Measurements from ENCODE around the gene PRKG1. TPM values are rescaled to one million over a fixed set of nuclear protein-coding genes. Genes with fewer than 3 reads are reported as not detected.

Gene PRKG1
- total and polyA plus RNA-seq, 2 of the 4 experiments (the other 2 are of a cell fraction): 3.5 to 18.3 TPM

DNA sequence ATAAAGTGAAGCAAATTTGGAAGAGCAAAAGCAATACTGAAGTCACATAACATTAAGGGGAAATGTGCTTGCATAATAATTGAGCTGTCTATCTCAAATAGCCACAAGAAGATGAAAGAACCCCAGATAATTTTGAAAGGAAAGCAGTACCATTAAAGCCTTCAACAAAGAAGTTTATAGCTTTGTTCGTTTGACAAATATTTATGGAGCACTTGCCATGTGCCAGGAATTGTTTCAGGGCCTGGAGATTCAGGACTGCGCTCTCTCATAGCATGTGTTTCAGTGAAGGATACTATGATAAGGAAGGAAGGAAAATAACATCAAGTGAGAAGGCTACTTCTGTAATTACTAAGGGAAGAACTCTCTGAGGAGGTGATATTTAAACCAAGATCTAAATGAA, 837.4 kb downstream of the PRKG1 start:
- Histone ChIP-seq H3K4me2 (ENCODE audit: low read depth, low read length) (no peak overlapping the region), H2BK15ac (ENCODE audit: low read depth, low read length) (no peak overlapping the region), H2BK20ac (ENCODE audit: low read depth, low read length) (no peak overlapping the region), H2AK9ac (replicated peaks; ENCODE audit: low read depth, low read length, poor library complexity) (no peak overlapping the region), H3K9me3 (ENCODE audit: control insufficient read depth, insufficient read depth, low read length) (no peaks in the 10 kb centered on the region), H3K36me3 (ENCODE audit: control insufficient read depth, insufficient read depth, low read length) (no peaks in the 10 kb centered on the region), H4K8ac (ENCODE audit: low read depth in 2 of 2, low read length in 2 of 2) (no peak overlapping the region), H4K91ac (ENCODE audit: insufficient read depth, low read depth, low read length) (no peak overlapping the region), H3K27me3 (ENCODE audit: control insufficient read depth, insufficient read depth, low read length) (no peaks in the 10 kb centered on the region), H3K27ac (ENCODE audit: insufficient read depth, low read length) (no peak overlapping the region), H3K79me1 (ENCODE audit: low read depth in 1 of 2, low read length in 2 of 2) (no peaks in the 10 kb centered on the region), H3K56ac (ENCODE audit: extremely low read depth, insufficient read depth, low read length) (no peak overlapping the region), H3K4me1 (ENCODE audit: control insufficient read depth, insufficient read depth, low read length) (no peaks in the 10 kb centered on the region; the same call in 1 of the 2 replicates), H4K20me1 (ENCODE audit: insufficient read depth, low read length) (no peaks in the 10 kb centered on the region), H2AK5ac (ENCODE audit: low read depth, low read length) (no peak overlapping the region), H3K9me1 (ENCODE audit: insufficient read depth, low read length) (no peaks in the 10 kb centered on the region), H4K5ac (ENCODE audit: low read depth, low read length) (no peak overlapping the region), H3K4me3 (ENCODE audit: insufficient read depth, low read depth, low read length) (no peak overlapping the region), H2BK5ac (ENCODE audit: low read depth, low read length, poor library complexity, severe bottlenecking) (no peak overlapping the region), H2BK120ac (ENCODE audit: low read depth, low read length) (no peak overlapping the region), H3K4ac (ENCODE audit: low read depth, low read length) (no peak overlapping the region), H3K18ac (ENCODE audit: low read depth, low read length) (no peak overlapping the region), H3K14ac (replicated peaks; ENCODE audit: low read depth, low read length) (no peak overlapping the region), H3K9ac (ENCODE audit: low read depth, low read length) (no peak overlapping the region), H2AFZ (replicated peaks; ENCODE audit: low read length, poor library complexity) (no peak overlapping the region), H3K23ac (ENCODE audit: low read depth, low read length) (no peak overlapping the region)
- intact Hi-C loops (cut with micrococcal nuclease) (no loop called here), in situ Hi-C loops (cut with MboI; ENCODE audit: low sequenced_read_pairs) (no loop called here), dilution Hi-C loops (cut with HindIII; ENCODE audit: low sequenced_read_pairs, unreplicated experiment) (no loop called here)
- no peak for TF ChIP-seq CEBPB (IDR thresholded peaks at IDR 0.05; ENCODE audit: low read depth, low read length)
- no peak for TF ChIP-seq BHLHE40 (IDR thresholded peaks at IDR 0.05; ENCODE audit: low read depth, low read length)
- TF ChIP-seq, protein P1, sequence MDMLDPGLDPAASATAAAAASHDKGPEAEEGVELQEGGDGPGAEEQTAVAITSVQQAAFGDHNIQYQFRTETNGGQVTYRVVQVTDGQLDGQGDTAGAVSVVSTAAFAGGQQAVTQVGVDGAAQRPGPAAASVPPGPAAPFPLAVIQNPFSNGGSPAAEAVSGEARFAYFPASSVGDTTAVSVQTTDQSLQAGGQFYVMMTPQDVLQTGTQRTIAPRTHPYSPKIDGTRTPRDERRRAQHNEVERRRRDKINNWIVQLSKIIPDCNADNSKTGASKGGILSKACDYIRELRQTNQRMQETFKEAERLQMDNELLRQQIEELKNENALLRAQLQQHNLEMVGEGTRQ (IDR thresholded peaks at IDR 0.05; ENCODE audit: low read depth, low read length): no peak
- no peak for TF ChIP-seq POLR2A (IDR thresholded peaks at IDR 0.05; ENCODE audit: low read depth, low read length)
- TF ChIP-seq CHD1 (IDR thresholded peaks at IDR 0.05; ENCODE audit: low read depth, low read length): no peak
- no peak for TF ChIP-seq FOS (IDR thresholded peaks at IDR 0.05; ENCODE audit: low read depth, low read length)
- TF ChIP-seq, protein P2, sequence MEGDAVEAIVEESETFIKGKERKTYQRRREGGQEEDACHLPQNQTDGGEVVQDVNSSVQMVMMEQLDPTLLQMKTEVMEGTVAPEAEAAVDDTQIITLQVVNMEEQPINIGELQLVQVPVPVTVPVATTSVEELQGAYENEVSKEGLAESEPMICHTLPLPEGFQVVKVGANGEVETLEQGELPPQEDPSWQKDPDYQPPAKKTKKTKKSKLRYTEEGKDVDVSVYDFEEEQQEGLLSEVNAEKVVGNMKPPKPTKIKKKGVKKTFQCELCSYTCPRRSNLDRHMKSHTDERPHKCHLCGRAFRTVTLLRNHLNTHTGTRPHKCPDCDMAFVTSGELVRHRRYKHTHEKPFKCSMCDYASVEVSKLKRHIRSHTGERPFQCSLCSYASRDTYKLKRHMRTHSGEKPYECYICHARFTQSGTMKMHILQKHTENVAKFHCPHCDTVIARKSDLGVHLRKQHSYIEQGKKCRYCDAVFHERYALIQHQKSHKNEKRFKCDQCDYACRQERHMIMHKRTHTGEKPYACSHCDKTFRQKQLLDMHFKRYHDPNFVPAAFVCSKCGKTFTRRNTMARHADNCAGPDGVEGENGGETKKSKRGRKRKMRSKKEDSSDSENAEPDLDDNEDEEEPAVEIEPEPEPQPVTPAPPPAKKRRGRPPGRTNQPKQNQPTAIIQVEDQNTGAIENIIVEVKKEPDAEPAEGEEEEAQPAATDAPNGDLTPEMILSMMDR (conservative IDR thresholded peaks at IDR 0.05; ENCODE audit: low read depth, low read length): no peak
- no peak for TF ChIP-seq RAD21 (IDR thresholded peaks at IDR 0.05; ENCODE audit: low read length)
- CTCF ChIA-PET: interaction anchor here (0.7 to 1.0 kb wide), 2 partner anchors 9 to 170 kb away, joined by 3 to 4 read pairs; no protein-coding TSS in a partner anchor
- DNase-seq (no peak), ATAC-seq (ENCODE audit: low read depth) (no peak)
- WGBS, 2 experiments (ENCODE audit: extremely low coverage in 2 of 2, insufficient read length in 1 of 2): no CpG with 5 or more reads among the region's 2 CpGs
- POLR2A ChIA-PET (ENCODE audit: unreplicated experiment): no interaction called here
- no TSS peak for BruUV-seq (replicated peaks)
